Stimulated activated CD8-positive, alpha-beta memory T cell treated with anti-CD3 and anti-CD28 coated beads, Interleukin-15, amount 100 ng/mL, for 1 hour (primary cell): ENCODE data around the gene FAM117B.
"Not testable (repeated sequence)": the region's sequence is repeated elsewhere in the genome, so short reads cannot be mapped to it uniquely, and the experiment has no call there.

ENCODE experiments used
- DNase-seq: peaks from one replicate; pipeline ENCODE4 v3.0.0-alpha.2; 2020; ENCODE audit warnings: low read depth

The FAM117B gene

DNA sequence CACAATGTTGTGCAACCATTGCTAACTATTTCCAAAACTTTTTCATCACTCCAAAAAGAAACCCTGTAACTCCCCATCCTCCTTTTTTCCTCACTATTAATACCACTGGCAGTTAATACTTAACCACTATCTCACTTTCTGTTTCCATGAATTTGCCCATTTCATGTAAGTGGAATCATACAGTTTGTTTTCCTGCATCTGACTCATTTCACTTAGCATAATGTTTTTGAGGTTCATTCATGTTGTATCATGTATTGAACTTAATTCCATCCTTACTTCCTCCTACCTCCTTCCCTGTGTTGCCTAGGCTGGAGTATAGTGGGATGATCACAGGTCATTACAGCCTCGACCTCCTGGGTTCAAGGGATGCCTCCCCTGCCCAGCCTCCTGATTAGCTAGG lies 68.3 kb downstream of the FAM117B start:
- no peak for DNase-seq

DNA sequence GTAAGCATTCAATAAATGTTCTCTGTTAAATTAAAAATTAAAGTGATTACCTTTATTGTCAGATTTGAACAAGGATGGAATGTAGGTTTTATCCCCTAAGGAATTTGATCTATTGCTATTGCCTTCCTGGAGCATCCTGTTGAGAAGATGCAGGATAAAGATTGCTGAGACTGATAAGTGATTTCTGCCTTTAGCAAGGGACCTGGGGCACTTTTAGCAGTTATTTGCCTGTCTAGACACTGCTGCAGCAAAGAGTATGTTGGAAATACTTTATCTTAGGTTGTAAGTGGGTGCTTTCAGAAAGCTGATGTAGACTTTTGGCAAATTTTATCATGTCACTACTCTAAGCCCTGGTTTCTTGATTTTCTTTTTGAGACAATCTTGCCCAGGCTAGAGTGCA lies 69.5 kb downstream of the FAM117B start:
- no peak for DNase-seq

DNA sequence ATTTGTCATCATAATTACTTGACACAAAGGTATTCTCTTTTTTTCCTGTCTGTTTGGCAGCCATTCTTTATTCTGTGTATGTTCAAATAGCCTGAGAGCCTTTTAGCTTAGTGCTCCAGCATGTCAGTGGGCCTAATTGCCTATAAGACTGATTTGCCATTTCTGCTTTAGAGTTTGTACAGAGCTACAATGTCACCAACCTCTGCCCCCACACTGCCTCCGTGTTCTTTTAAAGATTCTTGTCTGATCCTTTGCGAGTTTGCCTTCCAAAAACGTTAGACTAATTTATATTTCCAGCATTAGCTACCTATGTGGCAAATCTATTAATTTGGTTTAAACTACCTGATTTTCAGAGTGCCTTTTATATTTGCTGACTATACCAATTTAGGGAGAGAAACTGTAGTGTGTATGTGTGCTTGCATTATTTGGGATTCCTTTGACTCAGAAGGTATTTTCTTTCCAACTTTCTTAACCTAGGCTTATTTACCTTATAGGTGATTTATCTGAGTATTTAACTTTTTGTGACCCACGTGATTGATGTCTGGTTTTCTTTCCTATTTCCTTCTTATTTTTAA lies 70.8 kb downstream of the FAM117B start:
- no peak for DNase-seq

DNA sequence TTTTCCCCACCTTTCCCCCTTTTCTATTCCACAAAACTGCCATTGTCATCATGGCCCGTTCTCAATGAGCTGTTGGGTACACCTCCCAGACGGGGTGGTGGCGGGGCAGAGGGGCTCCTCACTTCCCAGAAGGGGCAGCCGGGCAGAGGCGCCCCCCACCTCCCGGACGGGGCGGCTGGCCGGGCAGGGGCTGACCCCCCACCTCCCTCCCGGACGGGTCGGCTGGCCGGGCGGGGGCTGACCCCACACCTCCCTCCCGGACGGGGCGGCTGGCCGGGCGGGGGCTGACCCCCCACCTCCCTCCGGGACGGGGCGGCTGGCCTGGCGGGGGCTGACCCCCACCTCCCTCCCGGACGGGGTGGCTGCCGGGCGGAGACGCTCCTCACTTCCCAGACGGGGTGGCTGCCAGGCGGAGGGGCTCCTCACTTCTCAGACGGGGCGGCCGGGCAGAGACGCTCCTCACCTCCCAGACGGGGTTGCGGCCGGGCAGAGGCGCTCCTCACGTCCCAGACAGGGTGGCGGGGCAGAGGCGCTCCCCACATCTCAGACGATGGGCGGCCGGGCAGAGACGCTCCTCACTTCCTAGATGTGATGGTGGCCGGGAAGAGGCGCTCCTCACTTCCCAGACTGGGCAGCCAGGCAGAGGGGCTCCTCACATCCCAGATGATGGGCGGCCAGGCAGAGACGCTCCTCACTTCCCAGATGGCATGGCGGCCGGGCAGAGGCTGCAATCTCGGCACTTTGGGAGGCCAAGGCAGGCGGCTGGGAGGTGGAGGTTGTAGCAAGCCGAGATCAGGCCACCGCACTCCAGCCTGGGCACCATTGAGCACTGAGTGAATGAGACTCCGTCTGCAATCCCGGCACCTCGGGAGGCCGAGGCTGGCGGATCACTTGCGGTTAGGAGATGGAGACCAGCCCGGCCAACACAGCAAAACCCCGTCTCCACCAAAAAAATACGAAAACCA lies 80.5 kb downstream of the FAM117B start:
- DNase-seq, result not testable (repeated sequence)

DNA sequence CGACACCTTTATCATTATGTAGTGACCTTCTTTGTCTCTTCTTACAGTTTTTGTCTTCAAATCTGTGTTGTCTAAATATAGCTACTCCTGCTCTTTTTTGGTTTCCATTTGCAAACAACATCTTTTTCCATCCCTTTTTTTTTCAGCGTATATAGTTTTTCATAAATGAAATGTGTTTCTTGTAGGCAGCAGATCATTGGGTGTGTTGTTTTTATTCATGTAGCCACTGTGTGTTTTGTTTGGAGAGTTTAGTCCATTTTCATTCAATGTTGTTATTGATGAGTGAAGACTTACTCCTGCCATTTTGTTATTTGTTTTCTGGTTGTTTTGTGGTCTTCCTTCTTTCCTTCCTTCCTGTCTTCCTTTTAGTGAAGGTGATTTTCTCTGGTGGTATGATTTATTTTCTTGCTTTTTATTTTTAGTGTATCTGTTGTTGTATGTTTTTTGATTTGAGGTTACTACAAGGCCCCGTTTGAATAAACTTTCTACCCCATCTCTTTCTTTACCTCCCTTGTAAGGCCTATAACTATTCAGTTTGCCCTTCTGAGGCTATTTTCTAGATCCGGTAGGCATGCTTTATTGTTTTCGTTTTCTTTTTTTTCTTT lies 81.4 kb downstream of the FAM117B start:
- DNase-seq, result no peak

DNA sequence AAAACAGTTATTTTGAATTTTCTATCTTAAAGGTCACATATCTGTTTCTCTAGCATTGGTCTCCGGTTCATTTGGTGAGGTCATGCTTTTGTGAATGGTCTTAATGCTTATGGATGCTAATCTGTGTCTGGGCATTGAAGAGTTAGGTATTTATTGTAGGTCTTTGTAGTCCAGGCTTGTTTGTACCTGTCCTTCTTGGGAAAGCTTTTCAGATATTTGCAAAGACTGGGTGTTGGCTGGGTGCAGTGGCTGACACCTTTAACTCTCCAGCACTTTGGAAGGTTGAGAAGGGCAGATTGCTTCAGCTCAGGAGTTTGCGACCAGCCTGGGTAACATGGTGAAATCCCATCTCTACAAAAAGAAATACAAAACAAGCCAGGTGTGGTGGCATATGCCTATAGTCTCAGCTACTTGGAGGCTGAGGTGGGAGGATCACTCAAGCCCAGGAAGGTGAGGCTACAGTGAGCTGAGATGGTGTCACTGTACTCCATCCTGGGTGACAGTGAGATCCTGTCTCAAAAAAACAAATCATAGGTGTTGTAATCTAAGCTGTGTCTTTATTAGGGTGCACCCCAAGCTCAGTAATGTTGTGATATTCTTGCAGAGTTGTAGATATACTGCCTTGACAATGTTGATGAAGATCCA lies 82.3 kb downstream of the FAM117B start:
- DNase-seq, result no peak

DNA sequence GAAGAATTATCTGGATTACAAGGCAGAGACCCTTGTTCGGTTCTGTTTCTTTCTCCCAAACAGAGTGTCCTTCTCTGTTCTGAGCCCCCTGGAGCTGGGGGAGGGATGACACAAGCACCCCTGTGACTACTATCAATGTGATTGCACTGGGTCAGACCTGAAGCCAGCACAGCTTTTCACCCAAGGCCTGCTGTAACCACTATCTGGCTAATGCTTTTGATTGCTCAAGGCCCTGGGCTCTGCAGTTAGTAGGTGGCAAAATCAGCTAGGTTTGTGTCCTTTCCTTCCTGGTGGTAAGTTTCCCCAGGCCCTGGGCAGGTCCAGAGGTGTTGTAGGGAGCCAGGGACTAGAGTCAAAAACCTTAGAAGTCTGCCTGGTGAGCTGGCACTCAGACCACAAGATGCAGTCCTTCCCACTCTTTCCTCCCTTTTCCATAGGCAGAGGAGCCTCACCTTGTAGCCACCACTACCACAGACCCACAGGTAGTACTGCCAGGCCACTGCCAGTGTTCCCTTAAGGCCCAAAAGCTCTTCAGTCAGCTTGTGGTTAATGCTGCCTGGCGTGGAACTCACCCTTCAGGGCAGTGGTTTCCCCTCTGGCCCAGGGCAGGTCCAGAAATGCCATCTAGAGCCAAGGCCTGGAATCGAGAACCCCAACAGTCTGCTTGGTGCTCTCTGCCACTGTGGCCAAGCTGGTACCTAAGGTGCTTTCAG lies 83.0 kb downstream of the FAM117B start:
- DNase-seq, result no peak

DNA sequence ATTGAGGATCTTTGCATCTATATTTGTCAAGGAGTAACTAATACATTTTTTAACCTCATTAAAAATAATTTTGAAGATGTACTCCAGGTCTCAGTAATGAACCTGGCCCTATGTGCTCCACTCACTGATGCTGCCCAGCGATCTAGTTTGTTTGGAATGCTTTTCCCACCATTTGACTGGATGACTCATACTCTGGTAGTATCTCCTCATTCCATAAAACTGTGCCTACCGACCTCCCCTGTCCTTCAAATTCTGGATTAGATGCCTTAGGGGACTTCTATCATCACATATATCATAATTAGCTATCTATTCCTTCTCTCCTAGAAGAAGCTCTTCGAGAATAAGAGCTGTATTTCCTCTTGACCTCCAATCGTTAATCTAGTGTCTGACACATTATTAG lies 83.8 kb downstream of the FAM117B start:
- no peak for DNase-seq

DNA sequence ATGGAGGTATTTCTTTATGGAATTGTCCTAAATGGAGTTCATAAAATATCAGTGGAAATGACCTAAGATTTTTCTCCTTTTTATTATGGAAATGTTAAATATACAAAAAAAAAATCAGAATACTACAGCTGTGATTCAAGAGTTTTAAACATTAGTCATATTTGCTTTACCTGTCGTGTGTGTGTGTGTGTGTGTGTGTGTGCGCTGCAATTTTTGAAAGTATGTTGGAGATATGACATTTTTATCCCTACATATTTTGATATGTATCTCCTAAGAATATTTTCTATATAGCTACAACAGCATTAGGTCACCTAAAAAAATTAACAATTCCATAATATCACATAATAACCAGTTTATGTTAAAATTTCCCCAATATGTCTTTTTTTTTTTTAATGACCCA lies 85.5 kb downstream of the FAM117B start:
- DNase-seq, result no peak

DNA sequence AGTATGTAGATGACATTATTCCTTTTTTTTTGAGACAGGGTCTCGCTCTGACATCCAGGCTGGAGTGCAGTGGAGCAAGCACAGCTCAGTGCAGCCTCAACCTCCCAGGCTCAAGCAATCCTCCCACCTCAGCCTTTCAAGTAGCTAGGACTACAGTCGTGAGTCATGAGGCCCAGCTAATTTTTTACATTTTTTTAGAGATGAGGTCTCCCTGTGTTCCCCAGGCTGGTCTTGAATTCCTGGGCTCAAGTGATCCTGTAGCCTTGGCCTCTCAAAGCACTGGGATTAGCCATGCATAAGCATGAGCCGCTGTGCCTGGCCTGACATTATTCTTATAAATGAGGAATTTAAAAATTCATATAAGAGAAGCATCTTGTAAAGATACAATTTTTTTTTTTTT lies 86.9 kb downstream of the FAM117B start:
- DNase-seq, result no peak

DNA sequence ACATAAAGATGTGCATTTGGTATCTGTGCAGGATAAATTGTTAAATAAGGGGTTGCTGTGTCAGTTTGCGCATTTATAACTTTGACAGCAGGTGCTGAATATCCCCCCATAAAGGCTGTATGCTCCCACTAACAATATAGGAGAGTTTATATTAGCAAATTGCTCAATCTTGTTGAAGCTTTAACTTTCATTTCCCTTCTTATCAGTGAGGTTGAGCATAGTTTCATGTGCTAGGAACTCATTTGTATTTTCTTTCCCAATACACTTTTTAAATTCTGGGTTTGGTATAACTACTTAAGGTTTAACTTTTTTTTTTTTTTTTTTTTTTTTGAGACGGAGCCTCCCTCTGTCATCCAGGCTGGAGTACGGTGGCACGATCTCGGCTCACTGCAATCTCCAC lies 89.0 kb downstream of the FAM117B start:
- DNase-seq, result no peak

DNA sequence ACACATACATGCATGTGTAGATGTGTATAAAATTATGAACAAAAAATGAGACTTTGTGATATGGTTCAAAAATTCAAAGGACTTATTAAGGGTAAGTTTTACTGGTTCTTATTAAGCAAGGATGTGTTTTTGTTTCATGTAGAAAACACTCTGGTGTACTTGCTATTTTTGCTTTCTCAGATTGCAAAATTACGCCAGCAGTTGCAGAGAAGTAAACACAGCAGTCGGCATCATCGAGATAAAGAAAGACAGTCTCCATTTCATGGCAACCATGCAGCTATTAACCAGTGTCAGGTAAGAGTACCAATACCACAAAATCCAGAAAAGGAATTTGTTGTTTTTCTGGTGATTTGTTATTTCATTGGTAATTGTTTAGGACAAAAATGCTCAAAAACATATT lies 91.3 kb downstream of the FAM117B start:
- DNase-seq, result no peak

DNA sequence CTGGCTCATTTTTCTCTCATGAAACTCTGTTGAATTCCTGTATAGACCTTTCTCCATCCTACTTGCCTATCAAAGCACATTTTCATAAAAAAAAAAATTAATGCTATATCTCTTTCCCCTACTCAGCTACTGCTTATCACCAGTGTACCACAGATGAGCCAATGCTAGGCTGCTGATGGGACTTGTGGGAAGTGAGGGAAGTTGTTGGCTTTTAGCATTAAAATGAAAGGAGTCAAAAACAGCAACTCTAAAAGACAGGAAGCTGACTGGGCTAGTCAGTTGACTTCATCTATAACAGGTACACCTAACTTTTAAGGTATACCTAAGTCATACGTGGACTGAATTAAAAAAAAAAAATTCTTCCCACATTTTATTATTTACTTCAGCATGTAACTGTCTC lies 102.1 kb downstream of the FAM117B start:
- no peak for DNase-seq

DNA sequence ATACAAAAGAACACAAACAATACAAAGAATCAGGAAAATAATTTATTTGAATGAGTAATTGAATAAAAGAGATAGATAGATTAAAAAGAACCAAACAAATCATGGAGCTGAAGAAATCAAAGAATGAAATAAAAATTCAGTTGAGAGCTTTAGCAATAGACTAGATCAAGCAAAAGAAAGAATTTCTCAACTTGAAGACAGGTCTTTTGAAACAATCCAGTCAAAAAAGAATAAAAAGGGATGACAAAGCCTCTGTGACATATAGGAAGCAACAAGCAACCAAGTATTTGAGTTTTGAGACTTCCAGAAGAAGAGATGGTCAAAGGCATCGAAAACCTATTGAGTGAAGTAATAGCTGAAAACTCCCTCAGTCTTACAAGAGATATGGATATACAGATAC lies 108.8 kb downstream of the FAM117B start:
- no peak for DNase-seq

DNA sequence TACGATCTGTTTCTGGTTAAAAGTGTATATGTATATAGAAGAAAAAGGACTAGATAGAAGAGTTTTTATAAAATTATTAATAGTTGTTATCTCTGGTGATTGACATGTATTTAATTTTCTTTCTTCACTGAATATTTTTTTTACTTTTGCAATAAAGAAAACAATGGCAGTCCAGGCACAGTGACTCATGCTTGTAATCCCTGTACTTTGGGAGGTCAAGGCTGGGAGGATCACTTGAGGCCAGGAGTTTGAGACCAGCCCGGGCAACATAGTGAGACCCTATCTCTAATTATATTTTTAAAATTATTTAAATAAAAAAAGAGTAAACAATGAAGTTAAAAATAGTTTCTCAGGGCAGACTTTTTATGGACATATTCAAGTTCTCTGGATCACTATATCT lies 114.7 kb downstream of the FAM117B start:
- DNase-seq, result no peak

DNA sequence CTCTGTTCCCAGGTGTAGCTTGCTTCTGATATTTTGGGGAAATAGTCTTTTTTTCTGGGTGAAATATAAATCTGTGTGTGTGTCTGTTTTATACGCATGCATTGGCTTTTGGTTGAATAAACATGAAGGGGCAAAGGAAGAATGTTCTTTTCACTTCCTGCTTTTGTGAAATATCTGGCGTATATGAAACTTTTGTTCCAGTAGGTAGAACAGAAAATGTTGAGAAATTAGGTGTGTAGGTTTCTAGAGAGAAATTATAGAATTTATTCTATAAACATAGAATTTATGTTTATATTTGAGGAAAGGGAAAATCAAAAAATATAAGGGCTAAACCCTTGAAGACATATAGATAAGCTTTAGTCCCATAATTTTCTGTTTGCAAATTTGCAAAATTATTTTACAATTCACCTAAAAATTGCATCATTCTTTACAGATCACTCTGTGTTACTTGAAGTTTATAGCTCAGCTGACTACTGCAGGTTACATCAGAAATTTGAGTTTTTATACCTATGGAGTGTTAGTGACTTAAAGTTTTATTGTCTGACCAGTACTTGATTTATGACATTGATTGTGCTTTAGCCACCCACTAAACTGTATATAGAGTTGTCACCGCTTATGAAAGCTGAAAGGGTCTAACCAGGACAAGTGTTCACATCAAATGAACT lies 116.1 kb downstream of the FAM117B start:
- no peak for DNase-seq

DNA sequence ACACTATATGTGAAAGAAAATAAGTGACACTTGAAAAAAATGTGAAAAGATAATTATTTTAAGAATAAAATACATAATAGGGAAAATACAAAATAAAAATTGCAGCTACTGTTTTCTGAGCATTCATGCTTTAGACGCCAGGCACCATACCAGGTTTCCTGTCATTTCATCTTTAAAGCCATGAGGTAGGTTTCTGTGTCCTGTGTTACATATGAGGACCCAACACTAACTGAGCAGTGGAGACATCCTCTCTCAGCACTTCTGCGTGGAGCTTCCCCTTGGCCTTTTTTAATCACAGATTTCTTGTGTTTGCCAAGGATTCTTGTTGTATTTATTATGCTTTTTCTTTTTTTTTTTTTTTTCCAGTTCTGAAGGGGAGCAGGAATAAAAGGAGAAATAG lies 117.3 kb downstream of the FAM117B start:
- no peak for DNase-seq

DNA sequence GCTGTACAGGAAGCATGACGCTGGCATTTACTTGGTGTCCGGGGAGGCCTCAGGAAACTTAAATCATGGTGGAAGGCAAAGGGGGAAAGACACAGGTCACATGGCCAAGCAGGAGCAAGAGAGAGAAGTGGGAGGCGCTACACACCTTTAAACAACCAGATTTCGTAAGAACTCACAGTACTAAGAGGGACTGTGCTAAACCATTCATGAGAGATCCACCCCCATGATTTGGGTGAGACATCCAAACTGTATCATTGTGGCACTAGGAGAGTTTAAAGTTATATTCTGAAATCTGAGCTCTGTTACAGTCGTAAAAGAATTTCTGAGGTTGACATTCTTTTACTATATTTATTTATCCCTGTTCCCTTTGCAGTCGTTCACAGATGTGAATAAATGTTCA lies 120.2 kb downstream of the FAM117B start:
- no peak for DNase-seq

DNA sequence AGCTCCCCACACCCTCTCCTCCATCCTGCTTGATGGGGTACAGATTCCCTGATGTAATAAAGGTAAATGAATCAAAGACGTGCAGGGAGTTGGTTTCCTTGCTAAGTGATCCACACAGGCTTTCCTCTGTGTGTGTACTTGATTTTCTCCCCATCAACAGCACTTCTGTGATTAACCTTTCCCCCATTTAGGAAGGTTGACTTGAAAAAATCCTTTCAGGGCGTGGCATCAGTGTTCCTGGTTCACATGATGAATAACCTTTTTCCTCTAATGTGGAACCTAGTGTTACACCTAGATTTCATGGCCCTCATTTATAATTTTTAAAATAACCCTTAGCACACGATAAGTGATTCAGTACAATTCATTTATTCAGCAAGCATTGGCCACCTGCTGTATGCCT lies 121.8 kb downstream of the FAM117B start:
- no peak for DNase-seq

DNA sequence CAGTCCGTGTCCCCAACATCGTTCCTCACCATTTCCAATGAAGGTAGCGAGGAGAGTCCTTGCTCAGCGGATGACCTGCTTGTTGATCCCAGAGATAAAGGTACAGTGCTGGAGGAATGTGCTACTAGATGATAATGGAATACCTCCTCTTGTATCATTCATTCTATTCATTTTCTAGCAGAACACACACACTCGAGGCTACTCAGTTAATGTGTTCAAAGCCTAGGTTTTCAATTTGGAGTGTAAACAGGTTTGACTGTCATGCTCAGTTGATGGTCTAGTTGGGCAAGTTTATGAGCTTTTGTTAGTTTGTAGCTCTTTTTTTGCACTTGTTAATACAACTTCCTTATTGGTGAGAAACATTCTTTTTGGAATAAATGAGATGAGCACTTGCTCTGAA lies 122.6 kb downstream of the FAM117B start:
- no peak for DNase-seq

DNA sequence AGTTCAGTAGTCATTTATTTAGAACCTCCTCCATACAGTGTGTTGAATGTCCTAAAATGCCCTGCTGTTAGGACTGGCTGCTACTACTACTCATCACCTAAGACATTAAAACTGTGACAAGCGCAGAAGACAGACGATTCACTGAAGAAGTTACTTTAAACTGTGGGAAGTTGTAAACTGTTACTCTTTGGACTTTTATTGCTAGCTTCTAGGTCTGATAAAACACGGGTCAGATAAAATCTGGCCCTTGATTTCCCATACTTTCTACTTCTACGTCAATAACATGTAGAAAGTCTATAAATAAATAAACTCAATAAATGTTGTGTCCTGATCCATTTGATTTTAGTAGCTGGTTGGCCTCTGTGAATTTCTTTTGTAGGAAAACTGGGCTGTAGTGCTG lies 123.4 kb downstream of the FAM117B start:
- no peak for DNase-seq

DNA sequence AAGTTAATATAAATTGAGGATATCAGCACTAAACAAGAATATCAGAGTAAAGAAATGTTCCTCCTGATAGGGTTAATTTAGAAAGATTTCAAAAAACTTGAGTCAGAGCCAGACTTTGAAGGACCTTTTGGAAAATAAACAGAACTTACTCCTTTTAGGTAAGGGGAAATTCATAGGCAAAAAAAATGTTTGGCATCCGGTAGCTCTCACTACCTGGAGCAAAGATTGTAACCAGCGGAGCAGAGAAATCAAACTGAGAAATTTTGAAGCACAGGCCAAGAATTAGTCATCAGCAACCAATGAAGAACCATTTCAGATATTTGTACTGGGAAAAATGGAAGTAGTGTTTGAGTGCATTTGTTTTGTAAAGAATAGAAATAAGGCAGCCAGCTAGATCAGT lies 123.8 kb downstream of the FAM117B start:
- no peak for DNase-seq
